GM12878 (cell line): ENCODE measurements around the gene SH3BP5. TPM values are rescaled to one million over a fixed set of nuclear protein-coding genes. Genes with fewer than 3 reads are reported as not detected.

Source experiments
- ATF7 ChIP-seq: fragments of 450-650 bp; IDR thresholded peaks from 2 replicates; pipeline ENCODE4 v1.6.1; 2016; ENCODE audit warnings: low read depth, mild to moderate bottlenecking
- BCL3 ChIP-seq: IDR thresholded peaks from 2 replicates; pipeline ENCODE4 v1.6.1; 2011; ENCODE audit warnings: borderline replicate concordance, low read depth, mild to moderate bottlenecking, moderate library complexity, low read length; ENCODE audit not compliant: insufficient read depth, poor library complexity, severe bottlenecking
- CEBPB ChIP-seq, 2 experiments: fragments of 150-350 bp in 1 of 2; IDR thresholded peaks; 2 replicates each; pipeline ENCODE4 v1.6.1; 2012 to 2014; ENCODE audit warnings: low read depth in 2 of 2, low read length in 2 of 2, borderline replicate concordance in 1 of 2, inconsistent platforms in 1 of 2
- CHD2 ChIP-seq: IDR thresholded peaks from 2 replicates; pipeline ENCODE4 v1.6.1; 2011; ENCODE audit warnings: low read depth, low read length, improper control_type of control experiment, borderline replicate concordance
- DPF2 ChIP-seq: fragments of 450-650 bp; IDR thresholded peaks from 2 replicates; pipeline ENCODE4 v1.6.1; 2017; ENCODE audit warnings: mild to moderate bottlenecking
- EP300 ChIP-seq, 2 experiments: fragments of 150-350 bp in 1 of 2; IDR thresholded peaks; 2 replicates each; pipeline ENCODE4 v1.6.1; 2011 to 2012; ENCODE audit warnings: low read depth in 2 of 2, low read length in 2 of 2, borderline replicate concordance in 1 of 2, improper control_type of control experiment in 1 of 2, inconsistent platforms in 1 of 2; ENCODE audit not compliant: control insufficient read depth in 1 of 2
- ETV6 ChIP-seq, 2 experiments: fragments of 450-650 bp in 1 of 2; IDR thresholded peaks in 1 of 2; conservative IDR thresholded peaks in 1 of 2; 2 replicates each; pipeline ENCODE4 v1.6.1; 2014; ENCODE audit warnings: antibody characterized with exemption in 1 of 2, borderline replicate concordance in 1 of 2, low read depth in 1 of 2, mild to moderate bottlenecking in 1 of 2, moderate library complexity in 1 of 2
- EZH2 ChIP-seq: IDR thresholded peaks from 2 replicates; pipeline ENCODE4 v1.6.1; 2012; ENCODE audit warnings: low read depth, mild to moderate bottlenecking, control low read depth, inconsistent platforms, low read length, borderline replicate concordance; ENCODE audit not compliant: control insufficient read depth
- IRF4 ChIP-seq: IDR thresholded peaks from 2 replicates; pipeline ENCODE4 v1.6.1; 2011; ENCODE audit warnings: low read depth, low read length
- LARP7 ChIP-seq: fragments of 450-650 bp; IDR thresholded peaks from 2 replicates; pipeline ENCODE4 v1.6.1; 2017; ENCODE audit warnings: mild to moderate bottlenecking
- POLR2AphosphoS2 ChIP-seq: IDR thresholded peaks from 2 replicates; pipeline ENCODE4 v1.6.1; 2011; ENCODE audit warnings: low read depth, mild to moderate bottlenecking, low read length, improper control_type of control experiment, moderate library complexity
- SMAD5 ChIP-seq: IDR thresholded peaks from 2 replicates; pipeline ENCODE4 v1.6.1; 2016; ENCODE audit warnings: antibody characterized with exemption, low read depth
- TCF3 ChIP-seq: IDR thresholded peaks from 2 replicates; pipeline ENCODE4 v1.6.1; 2012; ENCODE audit warnings: low read depth, mild to moderate bottlenecking, low read length, borderline replicate concordance; ENCODE audit not compliant: insufficient read depth
- TCF7 ChIP-seq: IDR thresholded peaks from 2 replicates; pipeline ENCODE4 v1.6.1; 2014; ENCODE audit warnings: antibody characterized with exemption, borderline replicate concordance
- ZBTB4 ChIP-seq: fragments of 450-650 bp; formaldehyde crosslinking; IDR thresholded peaks from 2 replicates; pipeline ENCODE4 v1.4.0; 2022; ENCODE audit warnings: mild to moderate bottlenecking, moderate library complexity
- polyA plus RNA-seq, 11 experiments: library from polyadenylated mRNA; depleted of rRNA in 4 of 11; unstranded in 6 of 11; stranded (reverse) in 5 of 11; fragments of >200 nt; fragmentation: Nextera tagmentation in 4 of 11; fragmentation: Illumina TruSeq in 1 of 11; extraction: Ambion mirVana in 4 of 11; extraction: Trizol in 1 of 11; gene quantifications; 1 replicate in 1 of 11; 2 replicates in 10 of 11; pipeline versions ENCODE4 v1.2.1 to v1.2.3, GENCODE V29; 2011 to 2016; ENCODE audit warnings: inconsistent platforms in 2 of 11, missing spikeins in 2 of 11, low read depth in 1 of 11
- total RNA-seq, 4 experiments: library from RNA; depleted of rRNA in 3 of 4; stranded (reverse); fragments of >200 nt in 3 of 4; fragmentation: Illumina TruSeq in 1 of 4; extraction: Trizol in 1 of 4; gene quantifications; 2 replicates each; pipeline versions ENCODE4 v1.2.1 to v1.2.3, GENCODE V29; 2013 to 2021
- TF ChIP-seq, protein P1 (sequence below): fragments of 450-650 bp; IDR thresholded peaks from 2 replicates; pipeline ENCODE4 v1.6.1; 2017; ENCODE audit warnings: low read depth, mild to moderate bottlenecking, moderate library complexity
- TF ChIP-seq, protein P2 (sequence below): IDR thresholded peaks from 2 replicates; pipeline ENCODE4 v1.6.1; 2011; ENCODE audit warnings: low read depth, mild to moderate bottlenecking, low read length, moderate library complexity, borderline replicate concordance; ENCODE audit errors: extremely low read depth
- TF ChIP-seq, protein P3 (sequence below): IDR thresholded peaks from 2 replicates; pipeline ENCODE4 v1.6.1; 2011; ENCODE audit warnings: low read depth, low read length, improper control_type of control experiment, borderline replicate concordance

SH3BP5 gene
- total and polyA plus RNA-seq, 10 of the 15 experiments (the other 5 are each of a cell fraction or from before 2014, with no cell fraction given) = 14.9 to 87.5 (median 43.7) TPM

DNA sequence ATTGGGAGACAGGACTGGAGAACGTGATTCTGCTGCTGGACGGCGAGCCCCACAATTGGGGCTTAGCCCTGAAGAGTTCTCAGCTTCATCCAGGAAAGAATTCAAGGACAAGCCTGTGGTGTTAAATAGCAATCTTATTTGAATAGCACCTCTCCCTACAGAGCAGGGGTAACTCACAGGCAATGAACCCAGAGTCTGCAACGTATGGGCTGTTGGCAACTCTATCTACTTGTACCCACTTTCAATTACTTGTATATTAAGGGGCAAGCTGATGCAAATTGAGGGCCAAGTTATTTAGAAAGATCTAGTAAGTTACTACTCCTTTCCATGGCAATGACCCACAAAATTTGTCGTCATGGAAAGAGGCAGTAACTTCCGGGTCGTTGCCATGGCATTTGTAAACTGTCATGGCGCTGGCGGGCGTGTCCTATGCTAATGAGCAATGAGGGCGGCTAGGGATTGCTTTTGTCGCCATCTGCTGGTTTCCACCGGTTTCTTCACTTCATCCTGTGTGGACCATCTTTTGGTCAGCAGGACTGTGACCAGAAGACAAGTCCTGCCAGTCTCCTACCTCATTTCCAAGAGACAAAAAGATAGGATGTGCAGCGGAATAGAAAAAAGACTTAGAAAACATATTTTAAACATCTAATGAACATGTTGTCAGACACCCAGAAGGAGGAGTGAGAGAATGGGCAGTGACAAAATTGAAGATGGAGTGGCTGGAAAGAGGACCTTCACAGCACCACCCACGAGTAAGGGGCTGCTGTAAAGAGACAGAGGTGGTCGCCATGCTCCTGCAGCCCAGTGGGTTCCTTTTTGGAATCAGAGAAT is 45.8 kb upstream of the SH3BP5 start (continued):
- TF ChIP-seq, protein P1, sequence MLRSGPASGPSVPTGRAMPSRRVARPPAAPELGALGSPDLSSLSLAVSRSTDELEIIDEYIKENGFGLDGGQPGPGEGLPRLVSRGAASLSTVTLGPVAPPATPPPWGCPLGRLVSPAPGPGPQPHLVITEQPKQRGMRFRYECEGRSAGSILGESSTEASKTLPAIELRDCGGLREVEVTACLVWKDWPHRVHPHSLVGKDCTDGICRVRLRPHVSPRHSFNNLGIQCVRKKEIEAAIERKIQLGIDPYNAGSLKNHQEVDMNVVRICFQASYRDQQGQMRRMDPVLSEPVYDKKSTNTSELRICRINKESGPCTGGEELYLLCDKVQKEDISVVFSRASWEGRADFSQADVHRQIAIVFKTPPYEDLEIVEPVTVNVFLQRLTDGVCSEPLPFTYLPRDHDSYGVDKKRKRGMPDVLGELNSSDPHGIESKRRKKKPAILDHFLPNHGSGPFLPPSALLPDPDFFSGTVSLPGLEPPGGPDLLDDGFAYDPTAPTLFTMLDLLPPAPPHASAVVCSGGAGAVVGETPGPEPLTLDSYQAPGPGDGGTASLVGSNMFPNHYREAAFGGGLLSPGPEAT = no peak
- TF ChIP-seq ATF7 (peak; percentile 91), POLR2AphosphoS2 (no peak), CEBPB (IDR thresholded peaks at IDR 0.05; ENCODE audit: borderline replicate concordance in 1 of 2, low read depth in 2 of 2, low read length in 2 of 2) (no peak), TCF7 (no peak), TCF3 (no peak), DPF2 (peak; percentile 52; the same call in 1 of the 2 replicates), EP300 (IDR thresholded peaks at IDR 0.05; ENCODE audit: borderline replicate concordance in 1 of 2, control insufficient read depth in 1 of 2, low read depth in 2 of 2, low read length in 2 of 2) (peak; percentile 44 to 85; a peak in 2 of 4 replicates), BCL3 (no peak), ETV6 (conservative IDR thresholded peaks at IDR 0.05 in 1 of 2, IDR thresholded peaks at IDR 0.05 in 1 of 2; ENCODE audit: borderline replicate concordance in 1 of 2, low read depth in 1 of 2) (no peak), EZH2 (no peak), CHD2 (peak; percentile 82), LARP7 (peak; percentile 77), IRF4 (0 out of 2 replicates have a peak, but pooled peaks have one; percentile 29), SMAD5 (no peak), ZBTB4 (no peak)
- TF ChIP-seq, protein P2, sequence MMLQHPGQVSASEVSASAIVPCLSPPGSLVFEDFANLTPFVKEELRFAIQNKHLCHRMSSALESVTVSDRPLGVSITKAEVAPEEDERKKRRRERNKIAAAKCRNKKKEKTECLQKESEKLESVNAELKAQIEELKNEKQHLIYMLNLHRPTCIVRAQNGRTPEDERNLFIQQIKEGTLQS = no peak
- TF ChIP-seq, protein P3, sequence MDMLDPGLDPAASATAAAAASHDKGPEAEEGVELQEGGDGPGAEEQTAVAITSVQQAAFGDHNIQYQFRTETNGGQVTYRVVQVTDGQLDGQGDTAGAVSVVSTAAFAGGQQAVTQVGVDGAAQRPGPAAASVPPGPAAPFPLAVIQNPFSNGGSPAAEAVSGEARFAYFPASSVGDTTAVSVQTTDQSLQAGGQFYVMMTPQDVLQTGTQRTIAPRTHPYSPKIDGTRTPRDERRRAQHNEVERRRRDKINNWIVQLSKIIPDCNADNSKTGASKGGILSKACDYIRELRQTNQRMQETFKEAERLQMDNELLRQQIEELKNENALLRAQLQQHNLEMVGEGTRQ = no peak
